ENCODE measurements around the gene TRIML2.

DNA sequence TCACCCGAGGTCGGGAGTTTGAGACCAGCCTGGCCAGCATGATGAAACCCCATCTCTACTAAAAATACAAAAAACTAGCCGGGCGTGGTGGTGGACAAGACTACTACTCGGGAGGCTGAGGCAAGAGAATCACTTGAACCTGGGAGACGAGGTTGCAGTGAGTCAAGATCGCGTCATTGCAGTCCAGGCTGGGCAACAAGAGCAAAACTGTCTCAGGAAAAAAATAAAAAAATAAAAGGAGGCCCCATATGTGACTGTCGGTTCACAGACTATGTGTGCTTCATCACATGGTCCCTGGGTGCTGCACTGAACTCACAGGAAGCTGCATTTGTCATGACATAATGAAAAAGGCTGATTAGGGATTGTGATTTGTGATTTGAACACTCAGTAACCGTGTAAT lies 36.2 kb upstream of the TRIML2 start:
- TF ChIP-seq, protein P1, sequence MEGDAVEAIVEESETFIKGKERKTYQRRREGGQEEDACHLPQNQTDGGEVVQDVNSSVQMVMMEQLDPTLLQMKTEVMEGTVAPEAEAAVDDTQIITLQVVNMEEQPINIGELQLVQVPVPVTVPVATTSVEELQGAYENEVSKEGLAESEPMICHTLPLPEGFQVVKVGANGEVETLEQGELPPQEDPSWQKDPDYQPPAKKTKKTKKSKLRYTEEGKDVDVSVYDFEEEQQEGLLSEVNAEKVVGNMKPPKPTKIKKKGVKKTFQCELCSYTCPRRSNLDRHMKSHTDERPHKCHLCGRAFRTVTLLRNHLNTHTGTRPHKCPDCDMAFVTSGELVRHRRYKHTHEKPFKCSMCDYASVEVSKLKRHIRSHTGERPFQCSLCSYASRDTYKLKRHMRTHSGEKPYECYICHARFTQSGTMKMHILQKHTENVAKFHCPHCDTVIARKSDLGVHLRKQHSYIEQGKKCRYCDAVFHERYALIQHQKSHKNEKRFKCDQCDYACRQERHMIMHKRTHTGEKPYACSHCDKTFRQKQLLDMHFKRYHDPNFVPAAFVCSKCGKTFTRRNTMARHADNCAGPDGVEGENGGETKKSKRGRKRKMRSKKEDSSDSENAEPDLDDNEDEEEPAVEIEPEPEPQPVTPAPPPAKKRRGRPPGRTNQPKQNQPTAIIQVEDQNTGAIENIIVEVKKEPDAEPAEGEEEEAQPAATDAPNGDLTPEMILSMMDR (IDR thresholded peaks at IDR 0.05), result no peak
- no peak for TF ChIP-seq POLR2A (IDR thresholded peaks at IDR 0.05)

Data from right lobe of liver (tissue), 4 donors.